ENCODE data around the gene RASSF1.

The RASSF1 gene

GRCh38 chr3:50323092-50323600, 17.5 kb downstream of the RASSF1 start:
- POLR2A ChIA-PET, result interaction anchor here (1.9 to 3.7 kb wide), 2 partner anchors 14 to 31 kb away, joined by 7 to 23 read pairs; partner anchors contain the start of gene IFRD2
- DNase-seq (ENCODE audit: extremely low spot score), result no peak
- CTCF ChIA-PET, result no interaction called here
- no peak for TF ChIP-seq ZNF384 (IDR thresholded peaks at IDR 0.05)
- TF ChIP-seq L3MBTL2 (conservative IDR thresholded peaks at IDR 0.05), result no peak
- TF ChIP-seq FOXA1 (IDR thresholded peaks at IDR 0.05), result no peak
- TF ChIP-seq ELF4 (IDR thresholded peaks at IDR 0.05), result no peak

- TF ChIP-seq LEF1 (IDR thresholded peaks at IDR 0.05; ENCODE audit: borderline replicate concordance) (no peak), ARNT (IDR thresholded peaks at IDR 0.05) (no peak), FOXA1 (IDR thresholded peaks at IDR 0.05) (no peak), ELF4 (IDR thresholded peaks at IDR 0.05) (no peak)
- no peak for DNase-seq (ENCODE audit: extremely low spot score)
- POLR2A ChIA-PET, result interaction anchor here (1.9 to 3.7 kb wide), 3 partner anchors 15 to 31 kb away, joined by 7 to 23 read pairs (median 11); partner anchors contain the start of genes HYAL3, IFRD2 and NAA80
- CTCF ChIA-PET, result interaction anchor here (0.6 kb wide), 1 partner anchor 68 kb away, joined by 3 read pairs; no protein-coding TSS in a partner anchor
These were observed 18.1 kb downstream of the RASSF1 start, which contains the start of gene HYAL2 for GRCh38 chr3:50322386-50323091. Gene HYAL2, minus strand, starts transcription at chr3:50322745. Its CDS starts 2,256 bp downstream, at chr3:50320489.

- ChIA-PET CTCF (interaction anchor here (0.6 kb wide), 1 partner anchor 68 kb away, joined by 3 read pairs; no protein-coding TSS in a partner anchor), POLR2A (interaction anchor here (2.3 to 3.7 kb wide), 2 partner anchors 15 to 23 kb away, joined by 11 to 23 read pairs; partner anchors contain the start of genes HYAL3 and NAA80)
- TF ChIP-seq FOXK2 (IDR thresholded peaks at IDR 0.05) (no peak), ZNF384 (IDR thresholded peaks at IDR 0.05) (no peak), NFRKB (IDR thresholded peaks at IDR 0.05) (no peak), L3MBTL2 (conservative IDR thresholded peaks at IDR 0.05) (no peak), BHLHE40 (IDR thresholded peaks at IDR 0.05; ENCODE audit: borderline replicate concordance) (no peak), FOXA1 (IDR thresholded peaks at IDR 0.05) (no peak), HDGF (IDR thresholded peaks at IDR 0.05; ENCODE audit: borderline replicate concordance) (no peak), ELF4 (IDR thresholded peaks at IDR 0.05) (no peak), PKNOX1 (IDR thresholded peaks at IDR 0.05) (no peak), FOXM1 (IDR thresholded peaks at IDR 0.05; ENCODE audit: borderline replicate concordance) (no peak)
- DNase-seq (ENCODE audit: extremely low spot score), result no peak
These were observed 18.6 kb downstream of the RASSF1 start for GRCh38 chr3:50322115-50322385.

- POLR2A ChIA-PET, result interaction anchor here (1.9 to 3.7 kb wide), 3 partner anchors 16 to 23 kb away, joined by 9 to 23 read pairs (median 11); partner anchors contain the start of genes HYAL3 and NAA80
- peak; percentile 88 for DNase-seq (ENCODE audit: extremely low spot score)
- no peak for TF ChIP-seq FOXA1 (IDR thresholded peaks at IDR 0.05)
- no peak for TF ChIP-seq SUZ12 (IDR thresholded peaks at IDR 0.05)
- no peak for TF ChIP-seq TARDBP (IDR thresholded peaks at IDR 0.05)
- TF ChIP-seq ELF4 (IDR thresholded peaks at IDR 0.05), result no peak; the same call in 1 of the 2 replicates
- TF ChIP-seq NFRKB (IDR thresholded peaks at IDR 0.05), result no peak
- TF ChIP-seq PKNOX1 (IDR thresholded peaks at IDR 0.05), result no peak
- no peak for TF ChIP-seq SP1 (IDR thresholded peaks at IDR 0.05)
- TF ChIP-seq BHLHE40 (IDR thresholded peaks at IDR 0.05; ENCODE audit: borderline replicate concordance), result peak; percentile 98
- no peak for TF ChIP-seq FOXK2 (IDR thresholded peaks at IDR 0.05)
- no peak for TF ChIP-seq HDGF (IDR thresholded peaks at IDR 0.05; ENCODE audit: borderline replicate concordance)
- TF ChIP-seq ARNT (IDR thresholded peaks at IDR 0.05), result peak; percentile 64; the same call in 1 of the 2 replicates
- TF ChIP-seq ZNF384 (IDR thresholded peaks at IDR 0.05), result no peak
- no peak for TF ChIP-seq L3MBTL2 (conservative IDR thresholded peaks at IDR 0.05)
- TF ChIP-seq CTBP1 (IDR thresholded peaks at IDR 0.05; ENCODE audit: borderline replicate concordance), result peak; percentile 49; the same call in 1 of the 2 replicates
- peak; percentile 100 for TF ChIP-seq FOXM1 (IDR thresholded peaks at IDR 0.05; ENCODE audit: borderline replicate concordance)
- TF ChIP-seq LEF1 (IDR thresholded peaks at IDR 0.05; ENCODE audit: borderline replicate concordance), result peak; percentile 93; the same call in 1 of the 2 replicates
- CTCF ChIA-PET, result interaction anchor here (0.6 to 1.1 kb wide), 3 partner anchors 22 to 56 kb away, joined by 3 to 4 read pairs (median 4); partner anchors contain the start of genes HYAL3 and NAA80
These were observed 19.1 kb downstream of the RASSF1 start for GRCh38 chr3:50321336-50322114.

GRCh38 chr3:50320853-50321335, 19.7 kb downstream of the RASSF1 start:
- no peak; the same call in 1 of the 2 replicates for TF ChIP-seq LEF1 (IDR thresholded peaks at IDR 0.05; ENCODE audit: borderline replicate concordance)
- no peak for TF ChIP-seq FOXK2 (IDR thresholded peaks at IDR 0.05)
- no peak for TF ChIP-seq SUZ12 (IDR thresholded peaks at IDR 0.05)
- no peak for TF ChIP-seq CTBP1 (IDR thresholded peaks at IDR 0.05; ENCODE audit: borderline replicate concordance)
- no peak for TF ChIP-seq ARNT (IDR thresholded peaks at IDR 0.05)
- TF ChIP-seq ZNF384 (IDR thresholded peaks at IDR 0.05), result no peak
- TF ChIP-seq BHLHE40 (IDR thresholded peaks at IDR 0.05; ENCODE audit: borderline replicate concordance), result no peak
- TF ChIP-seq L3MBTL2 (conservative IDR thresholded peaks at IDR 0.05), result no peak
- ChIA-PET CTCF (interaction anchor here (0.6 to 1.1 kb wide), 3 partner anchors 21 to 55 kb away, joined by 3 to 4 read pairs (median 4); partner anchors contain the start of genes HYAL3 and NAA80), POLR2A (interaction anchor here (0.6 to 2.3 kb wide), 4 partner anchors 16 to 28 kb away, joined by 3 to 11 read pairs (median 7); partner anchors contain the start of genes HYAL3, IFRD2 and NAA80)

More at GRCh38 chr3:50320853-50321335, 19.7 kb downstream of the RASSF1 start:
- DNase-seq (ENCODE audit: extremely low spot score), result peak; percentile 76

All from HEK293T (cell line).